Activated T-helper 17 cell treated with anti-CD3 and anti-CD28 coated beads, Interleukin-2, amount 50 U/mL, for 72 hours (primary cell): ENCODE measurements around the gene DGCR8. TPM values are rescaled to one million over a fixed set of nuclear protein-coding genes. Genes with fewer than 3 reads are reported as not detected.

Experiments
- ATAC-seq: fragments of 150-1000 bp; cut with Tn5 transposase; replicated peaks from 2 replicates; pipeline ENCODE4 v1.10.0; 2021; ENCODE audit warnings: mild to moderate bottlenecking, moderate library complexity
- H3K27ac Mint-ChIP-seq: one replicate; pipeline ENCODE4 v1.8.0; 2022; ENCODE audit warnings: mixed read lengths
- H3K27me3 Mint-ChIP-seq: one replicate; pipeline ENCODE4 v1.8.0; 2022; ENCODE audit warnings: mixed read lengths
- H3K36me3 Mint-ChIP-seq: one replicate; pipeline ENCODE4 v1.8.0; 2022; ENCODE audit warnings: low read depth, mild to moderate bottlenecking, mixed read lengths
- H3K4me1 Mint-ChIP-seq: one replicate; pipeline ENCODE4 v1.8.0; 2022; ENCODE audit warnings: mixed read lengths
- H3K4me3 Mint-ChIP-seq: one replicate; pipeline ENCODE4 v1.8.0; 2022; ENCODE audit warnings: mild to moderate bottlenecking, mixed read lengths
- H3K9me3 Mint-ChIP-seq: one replicate; pipeline ENCODE4 v1.8.0; 2022; ENCODE audit warnings: mixed read lengths
- total RNA-seq, 2 donors: library from RNA; stranded (reverse); gene quantifications; one replicate each; pipeline ENCODE4 v1.2.3, GENCODE V29; 2022

Gene DGCR8
- total RNA-seq, 2 donors from 2014 or later = 42.8 to 43.2 TPM

GRCh38 chr22:20125201-20126174, 45.4 kb downstream of the DGCR8 start:
- Mint-ChIP-seq H3K36me3 (peaks cover 78% of the 10 kb centered on the region), H3K4me3 (no peak overlapping the region), H3K27me3 (no peaks in the 10 kb centered on the region), H3K9me3 (no peaks in the 10 kb centered on the region), H3K27ac (no peak overlapping the region), H3K4me1 (no peaks in the 10 kb centered on the region)
- ATAC-seq = no peak

- Mint-ChIP-seq H3K4me3 (no peak overlapping the region), H3K27ac (no peak overlapping the region), H3K9me3 (no peaks in the 10 kb centered on the region), H3K4me1 (no peaks in the 10 kb centered on the region), H3K27me3 (no peaks in the 10 kb centered on the region), H3K36me3 (peaks cover 68% of the 10 kb centered on the region)
- ATAC-seq = no peak
Observed at GRCh38 chr22:20126284-20127029, 46.4 kb downstream of the DGCR8 start.

- no peak overlapping the region for H3K4me3 Mint-ChIP-seq
- ATAC-seq = no peak
- no peaks in the 10 kb centered on the region for H3K4me1 Mint-ChIP-seq
- no peaks in the 10 kb centered on the region for H3K9me3 Mint-ChIP-seq
- H3K27ac Mint-ChIP-seq = no peak overlapping the region
- H3K27me3 Mint-ChIP-seq = no peaks in the 10 kb centered on the region
- H3K36me3 Mint-ChIP-seq = peaks cover 59% of the 10 kb centered on the region
Observed at GRCh38 chr22:20127318-20127868, 47.4 kb downstream of the DGCR8 start.

- no peaks in the 10 kb centered on the region for H3K27me3 Mint-ChIP-seq
- no peak for ATAC-seq
- H3K4me1 Mint-ChIP-seq = no peaks in the 10 kb centered on the region
- peaks cover 53% of the 10 kb centered on the region for H3K36me3 Mint-ChIP-seq
- H3K4me3 Mint-ChIP-seq = no peak overlapping the region
- H3K27ac Mint-ChIP-seq = no peak overlapping the region
- H3K9me3 Mint-ChIP-seq = no peaks in the 10 kb centered on the region
Observed at GRCh38 chr22:20127869-20128618, 48.0 kb downstream of the DGCR8 start.

GRCh38 chr22:20128619-20128901, 48.5 kb downstream of the DGCR8 start:
- Mint-ChIP-seq H3K4me3 (no peak overlapping the region), H3K36me3 (peaks cover 48% of the 10 kb centered on the region), H3K27me3 (no peaks in the 10 kb centered on the region), H3K4me1 (no peaks in the 10 kb centered on the region), H3K27ac (peak overlapping the region; percentile 20), H3K9me3 (no peaks in the 10 kb centered on the region)
- ATAC-seq = no peak

GRCh38 chr22:20128902-20129746, 49.1 kb downstream of the DGCR8 start:
- ATAC-seq = peak; percentile 47
- Mint-ChIP-seq H3K27ac (peak overlapping the region; percentile 20), H3K27me3 (no peaks in the 10 kb centered on the region), H3K9me3 (no peaks in the 10 kb centered on the region), H3K4me3 (no peak overlapping the region), H3K36me3 (peaks cover 42% of the 10 kb centered on the region), H3K4me1 (no peaks in the 10 kb centered on the region)

GRCh38 chr22:20129747-20130014, 49.6 kb downstream of the DGCR8 start:
- H3K27me3 Mint-ChIP-seq = no peaks in the 10 kb centered on the region
- H3K4me3 Mint-ChIP-seq = no peak overlapping the region
- H3K4me1 Mint-ChIP-seq = no peaks in the 10 kb centered on the region
- no peak overlapping the region for H3K27ac Mint-ChIP-seq
- ATAC-seq = no peak
- H3K9me3 Mint-ChIP-seq = no peaks in the 10 kb centered on the region
- H3K36me3 Mint-ChIP-seq = peaks cover 37% of the 10 kb centered on the region

GRCh38 chr22:20130319-20130718, 50.3 kb downstream of the DGCR8 start:
- no peaks in the 10 kb centered on the region for H3K4me1 Mint-ChIP-seq
- no peaks in the 10 kb centered on the region for H3K9me3 Mint-ChIP-seq
- H3K4me3 Mint-ChIP-seq = peak overlapping the region; percentile 28
- ATAC-seq = no peak
- H3K27ac Mint-ChIP-seq = no peak overlapping the region
- no peaks in the 10 kb centered on the region for H3K27me3 Mint-ChIP-seq
- H3K36me3 Mint-ChIP-seq = peaks cover 30% of the 10 kb centered on the region

GRCh38 chr22:20130731-20131596, 50.9 kb downstream of the DGCR8 start:
- Mint-ChIP-seq H3K9me3 (no peaks in the 10 kb centered on the region), H3K4me1 (no peaks in the 10 kb centered on the region), H3K36me3 (peaks cover 24% of the 10 kb centered on the region), H3K4me3 (peak overlapping the region; percentile 28), H3K27me3 (no peaks in the 10 kb centered on the region), H3K27ac (no peak overlapping the region)
- ATAC-seq = peak; percentile 68

- peaks cover 18% of the 10 kb centered on the region for H3K36me3 Mint-ChIP-seq
- no peaks in the 10 kb centered on the region for H3K4me1 Mint-ChIP-seq
- no peaks in the 10 kb centered on the region for H3K9me3 Mint-ChIP-seq
- H3K27me3 Mint-ChIP-seq = no peaks in the 10 kb centered on the region
- H3K4me3 Mint-ChIP-seq = peak within 1 kb of the TSS; percentile 63
- peak within 1 kb of the TSS; percentile 43 for H3K27ac Mint-ChIP-seq
- ATAC-seq = peak; percentile 59
Observed at GRCh38 chr22:20131597-20131858, 51.5 kb downstream of the DGCR8 start, which contains the start of gene ZDHHC8. ZDHHC8 (plus strand) TSS chr22:20131804; CDS start chr22:20131948, 144 bp downstream.

GRCh38 chr22:20131859-20132685, 52.0 kb downstream of the DGCR8 start:
- Mint-ChIP-seq H3K36me3 (peaks cover 13% of the 10 kb centered on the region), H3K4me1 (no peaks in the 10 kb centered on the region), H3K4me3 (peak overlapping the region; percentile 63), H3K27me3 (no peaks in the 10 kb centered on the region), H3K9me3 (no peaks in the 10 kb centered on the region), H3K27ac (peak overlapping the region; percentile 43)
- peak; percentile 13 for ATAC-seq

GRCh38 chr22:20132686-20133246, 52.7 kb downstream of the DGCR8 start:
- Mint-ChIP-seq H3K9me3 (no peaks in the 10 kb centered on the region), H3K27me3 (no peaks in the 10 kb centered on the region), H3K36me3 (peaks cover 6% of the 10 kb centered on the region), H3K4me3 (peak overlapping the region; percentile 63), H3K27ac (peak overlapping the region; percentile 43), H3K4me1 (no peaks in the 10 kb centered on the region)
- ATAC-seq = no peak
